GM12891 (cell line): Measurements from ENCODE around the gene FNIP1.
"Not testable (repeated sequence)": the region's sequence is repeated elsewhere in the genome, so short reads cannot be mapped to it uniquely, and the experiment has no call there.

Experiments
- POLR2AphosphoS5 ChIP-seq: IDR thresholded peaks from 2 replicates; pipeline ENCODE4 v1.6.1; 2011; ENCODE audit warnings: low read depth, low read length, control low read depth
- SPI1 ChIP-seq: IDR thresholded peaks from 2 replicates; pipeline ENCODE4 v1.6.1; 2011; ENCODE audit warnings: low read depth, low read length, control low read depth

DNA sequence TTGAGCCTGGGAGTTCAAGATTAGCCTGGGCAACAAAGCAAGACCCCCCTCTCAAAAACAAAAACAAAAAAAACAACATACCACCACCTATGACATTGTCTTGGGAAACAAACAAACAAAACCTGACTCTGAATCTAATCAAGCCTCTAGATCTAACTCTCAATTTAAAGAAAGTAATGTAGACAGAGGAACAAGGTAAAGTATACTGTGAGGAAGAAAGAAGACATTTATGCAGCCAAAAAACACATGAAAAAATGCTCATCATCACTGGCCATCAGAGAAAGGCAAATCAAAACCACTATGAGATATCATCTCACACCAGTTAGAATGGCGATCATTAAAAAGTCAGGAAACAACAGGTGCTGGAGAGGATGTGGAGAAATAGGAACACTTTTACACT, 18.7 kb downstream of the FNIP1 start:
- not testable (repeated sequence) for TF ChIP-seq SPI1, POLR2AphosphoS5
